Measurements from ENCODE around the gene RNU2-1.
A peak's percentile ranks its signal among the peaks of the same experiment; 100 is the strongest.

DNA sequence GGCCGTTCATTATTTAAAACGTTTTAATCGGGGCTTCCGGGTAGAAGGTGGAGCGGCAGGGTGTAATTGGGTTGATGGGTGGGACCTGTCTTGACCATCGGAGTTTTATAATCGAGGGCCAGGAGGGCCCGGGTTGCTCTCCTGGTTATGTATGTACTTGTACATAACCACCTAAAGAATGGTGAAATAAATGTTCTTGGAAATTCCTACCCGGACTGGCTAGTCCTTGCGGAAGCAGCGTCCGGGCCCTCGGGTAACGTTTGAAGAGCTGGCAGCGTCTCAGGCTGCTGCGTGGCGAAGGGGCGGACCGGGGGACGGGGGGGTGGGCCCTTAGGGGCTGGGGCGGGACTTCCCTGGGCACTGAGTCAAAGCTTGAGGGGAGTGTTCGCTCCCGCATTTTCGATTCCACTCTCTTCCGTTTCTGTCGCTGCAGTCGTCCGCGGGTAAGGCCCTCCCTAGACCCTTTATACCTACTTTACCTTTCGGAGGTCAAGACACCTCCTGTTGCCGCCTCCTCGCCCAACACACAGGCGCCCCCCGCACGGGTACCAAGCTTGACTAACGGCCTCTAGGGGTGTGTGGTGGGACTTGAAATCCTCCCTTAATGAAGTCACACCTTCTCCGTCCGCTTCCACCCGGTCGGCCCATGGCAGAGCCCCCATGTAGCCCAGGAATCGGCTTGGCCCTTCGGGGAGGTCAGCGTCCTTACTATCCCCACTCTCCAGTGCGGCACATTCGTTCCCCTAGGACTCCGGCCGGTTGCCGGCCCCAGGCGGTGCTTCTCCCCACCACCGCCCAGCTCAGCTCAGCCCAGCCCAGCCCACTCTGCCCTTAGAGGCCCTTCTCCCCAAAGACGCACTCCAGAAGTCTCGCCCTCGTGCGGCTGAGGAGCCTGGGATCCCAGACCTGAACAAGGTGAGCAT lies 22.0 kb downstream of the RNU2-1 start, which contains the start of gene TMEM106A:
- TF ChIP-seq, protein P1, sequence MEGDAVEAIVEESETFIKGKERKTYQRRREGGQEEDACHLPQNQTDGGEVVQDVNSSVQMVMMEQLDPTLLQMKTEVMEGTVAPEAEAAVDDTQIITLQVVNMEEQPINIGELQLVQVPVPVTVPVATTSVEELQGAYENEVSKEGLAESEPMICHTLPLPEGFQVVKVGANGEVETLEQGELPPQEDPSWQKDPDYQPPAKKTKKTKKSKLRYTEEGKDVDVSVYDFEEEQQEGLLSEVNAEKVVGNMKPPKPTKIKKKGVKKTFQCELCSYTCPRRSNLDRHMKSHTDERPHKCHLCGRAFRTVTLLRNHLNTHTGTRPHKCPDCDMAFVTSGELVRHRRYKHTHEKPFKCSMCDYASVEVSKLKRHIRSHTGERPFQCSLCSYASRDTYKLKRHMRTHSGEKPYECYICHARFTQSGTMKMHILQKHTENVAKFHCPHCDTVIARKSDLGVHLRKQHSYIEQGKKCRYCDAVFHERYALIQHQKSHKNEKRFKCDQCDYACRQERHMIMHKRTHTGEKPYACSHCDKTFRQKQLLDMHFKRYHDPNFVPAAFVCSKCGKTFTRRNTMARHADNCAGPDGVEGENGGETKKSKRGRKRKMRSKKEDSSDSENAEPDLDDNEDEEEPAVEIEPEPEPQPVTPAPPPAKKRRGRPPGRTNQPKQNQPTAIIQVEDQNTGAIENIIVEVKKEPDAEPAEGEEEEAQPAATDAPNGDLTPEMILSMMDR (IDR thresholded peaks at IDR 0.05 in 8 of 11, conservative IDR thresholded peaks at IDR 0.05 in 3 of 11) = peak; percentile 13 to 63 (median 45)
- TF ChIP-seq POLR2A (IDR thresholded peaks at IDR 0.05) = peak in 1 of 3 donors; percentile 38
